EH (cell line): Measurements from ENCODE around the gene SPDYE6.
A peak's percentile ranks its signal among the peaks of the same experiment; 100 is the strongest.
"Not testable (repeated sequence)": the region's sequence is repeated elsewhere in the genome, so short reads cannot be mapped to it uniquely, and the experiment has no call there.

Experiments used
- DNase-seq: peaks from one replicate; pipeline ENCODE4 v3.0.0-alpha.2; 2015; ENCODE audit warnings: low read depth

Gene SPDYE6

GRCh38 chr7:102363549-102364393 is 7.5 kb upstream of the SPDYE6 start:
- DNase-seq: peak; percentile 99

GRCh38 chr7:102346983-102347382 is 9.3 kb downstream of the SPDYE6 start:
- not testable (repeated sequence) for DNase-seq

- DNase-seq: not testable (repeated sequence)
These were observed 15.5 kb downstream of the SPDYE6 start for GRCh38 chr7:102340599-102341368.

- not testable (repeated sequence) for DNase-seq
These were observed 18.8 kb downstream of the SPDYE6 start for GRCh38 chr7:102337420-102337819.

- DNase-seq: not testable (repeated sequence)
These were observed 19.2 kb downstream of the SPDYE6 start for GRCh38 chr7:102337002-102337401.

- not testable (repeated sequence) for DNase-seq
These were observed 20.7 kb downstream of the SPDYE6 start for GRCh38 chr7:102335574-102335973.

- DNase-seq: not testable (repeated sequence)
These were observed 25.4 kb downstream of the SPDYE6 start for GRCh38 chr7:102330666-102331460.

- not testable (repeated sequence) for DNase-seq
These were observed 26.9 kb downstream of the SPDYE6 start for GRCh38 chr7:102329366-102329765.

- not testable (repeated sequence) for DNase-seq
These were observed 27.4 kb downstream of the SPDYE6 start for GRCh38 chr7:102328863-102329262.

- DNase-seq: not testable (repeated sequence)
These were observed 29.1 kb downstream of the SPDYE6 start for GRCh38 chr7:102327183-102327582.

GRCh38 chr7:102326157-102326889 is 29.9 kb downstream of the SPDYE6 start:
- no peak for DNase-seq

GRCh38 chr7:102325106-102325505 is 31.1 kb downstream of the SPDYE6 start:
- not testable (repeated sequence) for DNase-seq

GRCh38 chr7:102323914-102324195 is 32.4 kb downstream of the SPDYE6 start:
- no peak for DNase-seq

GRCh38 chr7:102322202-102322715 is 34.0 kb downstream of the SPDYE6 start:
- DNase-seq: no peak

- DNase-seq: no peak
These were observed 34.7 kb downstream of the SPDYE6 start for GRCh38 chr7:102321351-102322201.

- DNase-seq: no peak
These were observed 35.5 kb downstream of the SPDYE6 start for GRCh38 chr7:102320601-102321350.

GRCh38 chr7:102320181-102320580 is 36.1 kb downstream of the SPDYE6 start:
- no peak for DNase-seq

GRCh38 chr7:102319671-102320070 is 36.6 kb downstream of the SPDYE6 start:
- DNase-seq: no peak

- DNase-seq: no peak
These were observed 37.7 kb downstream of the SPDYE6 start for GRCh38 chr7:102318482-102318971.
